Stimulated activated CD8-positive, alpha-beta memory T cell treated with anti-CD3 and anti-CD28 coated beads, Interleukin-7, amount 100 ng/mL, for 4 hours (primary cell): ENCODE data around the gene RHEBL1.
A peak's percentile ranks its signal among the peaks of the same experiment; 100 is the strongest.

Experiments used
- DNase-seq, 2 donors: peaks; one replicate each; pipeline ENCODE4 v3.0.0-alpha.2; 2020; ENCODE audit warnings: low read depth in 2 of 2

The RHEBL1 gene

GRCh38 chr12:49019443-49020324, 50.1 kb downstream of the RHEBL1 start:
- no peak for DNase-seq

DNA sequence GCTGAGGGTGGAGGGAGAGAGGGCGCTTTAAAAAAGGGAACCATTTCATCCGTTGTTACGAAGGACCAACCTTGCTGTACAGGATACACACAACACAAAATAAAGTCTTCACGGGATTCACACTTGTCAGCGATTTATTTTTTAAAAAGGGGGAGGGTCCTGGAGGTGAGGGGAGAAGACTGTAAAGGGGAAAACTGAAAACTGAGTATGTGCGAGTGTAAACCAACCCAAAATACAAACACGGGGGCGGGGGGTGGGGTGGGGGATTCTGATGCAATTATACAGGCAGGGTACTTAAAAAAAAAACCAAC, 50.7 kb downstream of the RHEBL1 start:
- no peak for DNase-seq

DNA sequence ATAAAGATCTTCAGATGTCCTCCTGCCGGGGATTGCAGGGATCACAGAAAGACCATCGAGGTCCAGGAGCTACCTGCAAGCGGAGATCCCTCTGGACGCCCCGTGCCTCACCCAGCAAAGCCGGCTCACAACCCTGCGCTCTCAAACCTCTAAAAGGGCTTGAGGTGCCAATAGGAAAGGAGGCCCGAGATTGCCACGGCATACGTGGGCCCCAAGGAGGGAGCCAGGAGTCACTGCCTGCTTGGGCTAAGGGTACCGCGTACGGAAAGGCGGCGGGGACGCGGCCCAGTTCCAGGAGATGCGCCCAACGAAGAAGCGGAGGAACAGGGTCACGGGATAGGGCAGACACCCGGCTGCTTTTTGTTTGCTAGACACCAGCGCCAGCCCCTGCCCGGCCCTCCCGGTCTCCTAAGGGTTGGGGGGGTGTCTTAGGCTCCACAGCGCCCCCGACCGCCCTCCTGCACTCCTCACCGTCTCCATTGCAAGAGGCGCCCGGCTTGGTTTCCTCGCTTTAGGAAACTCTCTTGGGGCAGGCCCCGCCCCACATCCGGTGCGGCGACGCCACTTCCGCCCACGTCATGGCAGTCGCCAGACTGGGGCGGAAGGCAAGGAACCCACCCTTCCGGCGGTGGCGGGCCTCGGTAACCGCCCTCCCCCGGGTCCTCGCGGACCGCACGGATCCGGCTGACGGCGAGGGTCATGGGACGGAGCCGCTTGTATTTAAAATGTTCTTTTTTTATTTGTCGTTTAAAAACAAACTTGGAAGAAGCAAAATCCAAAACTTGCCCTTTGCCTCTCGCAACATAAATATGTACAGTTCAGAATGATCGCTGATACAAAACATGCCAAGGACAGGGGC, 51.3 kb downstream of the RHEBL1 start, which contains the start of gene PRKAG1:
Gene PRKAG1, minus strand, starts transcription at position 516 of the 859 bp plus-strand sequence. Its CDS starts 36 bp downstream, at position 480.
- DNase-seq = peak; percentile 92 to 95

GRCh38 chr12:49017891-49018260, 51.9 kb downstream of the RHEBL1 start:
- DNase-seq = peak; percentile 12 to 15

- no peak for DNase-seq
Measured at GRCh38 chr12:49015196-49015595, 54.6 kb downstream of the RHEBL1 start.
